Mesenchymal stem cell (in vitro differentiated cells and primary cell): ENCODE data around the gene CHRM2.

Experiments used
- DNase-seq: peaks from one replicate; pipeline ENCODE4 v3.0.0-alpha.2; 2013
- H2AFZ ChIP-seq: one replicate; pipeline ENCODE4 v1.6.1; 2013; ENCODE audit warnings: low read depth, mild to moderate bottlenecking, control low read depth, inconsistent platforms, low read length, moderate library complexity
- H2AK5ac ChIP-seq: 2 replicates; pipeline ENCODE4 v1.6.1; 2013; ENCODE audit warnings: low read length, moderate library complexity, mild to moderate bottlenecking, inconsistent platforms; ENCODE audit not compliant: severe bottlenecking
- H2BK120ac ChIP-seq: one replicate; pipeline ENCODE4 v1.6.1; 2013; ENCODE audit warnings: low read depth, mild to moderate bottlenecking, inconsistent platforms, low read length, moderate library complexity
- H2BK12ac ChIP-seq, 2 experiments: one replicate each; pipeline ENCODE4 v1.6.1; 2013; ENCODE audit warnings: inconsistent platforms in 2 of 2, low read length in 2 of 2, mild to moderate bottlenecking in 2 of 2, moderate library complexity in 2 of 2, control low read depth in 1 of 2
- H2BK15ac ChIP-seq: one replicate; pipeline ENCODE4 v1.6.1; 2013; ENCODE audit warnings: mild to moderate bottlenecking, low read depth, inconsistent platforms; ENCODE audit not compliant: poor library complexity, severe bottlenecking
- H2BK5ac ChIP-seq: 2 replicates; pipeline ENCODE4 v1.6.1; 2013; ENCODE audit warnings: low read depth, mild to moderate bottlenecking, low read length, control low read depth, inconsistent platforms; ENCODE audit not compliant: poor library complexity, severe bottlenecking
- H3K14ac ChIP-seq, 2 experiments: one replicate each; pipeline ENCODE4 v1.6.1; 2013; ENCODE audit warnings: inconsistent platforms in 2 of 2, low read length in 2 of 2, control low read depth in 1 of 2, mild to moderate bottlenecking in 1 of 2, moderate library complexity in 1 of 2
- H3K18ac ChIP-seq, 2 experiments: one replicate each; pipeline ENCODE4 v1.6.1; 2013; ENCODE audit warnings: inconsistent platforms in 2 of 2, low read length in 2 of 2, control low read depth in 1 of 2, low read depth in 1 of 2, mild to moderate bottlenecking in 1 of 2
- H3K23ac ChIP-seq, 2 experiments: one replicate each; pipeline ENCODE4 v1.6.1; 2013; ENCODE audit warnings: inconsistent platforms in 2 of 2, low read length in 2 of 2, mild to moderate bottlenecking in 2 of 2, moderate library complexity in 2 of 2, control low read depth in 1 of 2
- H3K27ac ChIP-seq: 2 replicates; pipeline ENCODE4 v1.5.1; 2013; ENCODE audit warnings: mild to moderate bottlenecking, moderate library complexity, low read length, control low read depth, inconsistent platforms; ENCODE audit not compliant: poor library complexity, severe bottlenecking
- H3K27me3 ChIP-seq, 2 experiments: 2 replicates each; pipeline versions ENCODE4 v1.6.1 to v1.7.0; 2013; ENCODE audit warnings: low read length in 2 of 2, mild to moderate bottlenecking in 2 of 2, moderate library complexity in 2 of 2, control low read depth in 1 of 2, inconsistent platforms in 1 of 2; ENCODE audit not compliant: control insufficient read depth in 1 of 2, insufficient read depth in 1 of 2
- H3K36me3 ChIP-seq, 2 experiments: 2 replicates each; pipeline versions ENCODE4 v1.6.1 to v1.7.0; 2013; ENCODE audit warnings: low read length in 2 of 2, control low read depth in 1 of 2, inconsistent platforms in 1 of 2, low read depth in 1 of 2, mild to moderate bottlenecking in 1 of 2; ENCODE audit not compliant: insufficient read depth in 2 of 2, control insufficient read depth in 1 of 2
- H3K4ac ChIP-seq, 2 experiments: one replicate each; pipeline ENCODE4 v1.6.1; 2013; ENCODE audit warnings: inconsistent platforms in 2 of 2, low read length in 2 of 2, mild to moderate bottlenecking in 2 of 2, moderate library complexity in 2 of 2, control low read depth in 1 of 2, low read depth in 1 of 2
- H3K4me1 ChIP-seq: 2 replicates; pipeline ENCODE4 v1.6.1; 2013; ENCODE audit warnings: low read depth, low read length, control low read depth; ENCODE audit not compliant: control insufficient read depth, insufficient read depth
- H3K4me2 ChIP-seq: 2 replicates; pipeline ENCODE4 v1.6.1; 2013; ENCODE audit warnings: low read length, mild to moderate bottlenecking, inconsistent platforms; ENCODE audit not compliant: poor library complexity, severe bottlenecking
- H3K4me3 ChIP-seq, 2 experiments: 2 replicates each; pipeline versions ENCODE4 v1.5.1 to v1.7.0; 2013; ENCODE audit warnings: low read length in 2 of 2, mild to moderate bottlenecking in 2 of 2, control low read depth in 1 of 2, low read depth in 1 of 2; ENCODE audit not compliant: insufficient read depth in 1 of 2
- H3K79me1 ChIP-seq: replicated peaks from 2 replicates; pipeline ENCODE4 v1.6.1; 2013; ENCODE audit warnings: mild to moderate bottlenecking, control low read depth, low read length, inconsistent platforms; ENCODE audit not compliant: poor library complexity, severe bottlenecking
- H3K9ac ChIP-seq: 2 replicates; pipeline ENCODE4 v1.7.0; 2013; ENCODE audit warnings: mild to moderate bottlenecking, low read length, moderate library complexity
- H3K9me3 ChIP-seq: 2 replicates; pipeline ENCODE4 v1.7.0; 2013; ENCODE audit warnings: mild to moderate bottlenecking, low read length; ENCODE audit not compliant: control insufficient read depth
- H4K8ac ChIP-seq: one replicate; pipeline ENCODE4 v1.6.1; 2013; ENCODE audit warnings: inconsistent platforms, mild to moderate bottlenecking, low read length, moderate library complexity
- H4K91ac ChIP-seq: one replicate; pipeline ENCODE4 v1.6.1; 2013; ENCODE audit warnings: mild to moderate bottlenecking, low read length, inconsistent platforms
- WGBS: methylation state at CpG from one replicate; pipeline ENCODE4 v1.1.7; 2013; ENCODE audit warnings: mixed read lengths; 5-methylcytosine and 5-hydroxymethylcytosine counted together

CHRM2 gene

DNA sequence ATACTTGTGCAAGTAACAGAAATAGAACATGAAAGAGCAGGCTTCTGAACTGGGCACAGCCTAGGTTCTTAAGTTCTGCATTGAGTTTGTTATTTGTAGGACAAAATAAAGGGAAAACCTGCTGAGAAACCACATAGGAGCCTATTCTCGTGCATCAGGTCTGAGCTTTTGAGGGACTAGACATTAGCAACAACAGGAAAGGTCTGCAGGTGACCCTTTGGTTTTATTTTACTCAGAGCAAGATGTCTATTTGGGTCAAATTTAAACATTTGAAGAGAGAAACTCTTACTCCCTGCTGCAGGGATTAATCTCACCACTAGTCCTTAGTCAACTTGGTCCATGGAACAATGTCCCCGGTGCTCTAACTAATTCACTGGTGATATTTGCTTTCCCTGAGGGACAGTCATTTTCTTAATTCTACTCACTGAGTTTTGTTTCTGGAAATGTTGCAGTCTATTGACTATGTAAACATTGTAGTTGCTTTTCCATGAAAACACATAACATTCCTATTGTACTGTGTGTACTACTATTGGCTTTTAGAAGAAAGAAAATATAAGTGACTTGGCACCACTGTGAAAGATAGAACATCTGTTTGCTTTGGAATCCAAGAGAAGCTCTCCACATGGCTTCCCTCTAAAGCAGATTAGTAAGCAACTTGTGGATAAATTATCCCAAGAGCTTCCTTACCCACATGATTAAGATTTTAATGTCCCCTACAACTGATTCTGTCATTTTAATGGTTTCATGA lies 108.2 kb downstream of the CHRM2 start:
- H3K14ac ChIP-seq, result no peak overlapping the region
- no peak overlapping the region for H3K4me2 ChIP-seq
- H3K23ac ChIP-seq, result no peak overlapping the region
- H3K4ac ChIP-seq, result no peak overlapping the region
- H4K91ac ChIP-seq, result no peak overlapping the region
- no peak overlapping the region for H2BK120ac ChIP-seq
- H2AFZ ChIP-seq, result no peak overlapping the region
- peak; percentile 31 for DNase-seq
- no peaks in the 10 kb centered on the region for H3K9me3 ChIP-seq
- no peak overlapping the region for H3K4me3 ChIP-seq
- H4K8ac ChIP-seq, result no peak overlapping the region
- no peaks in the 10 kb centered on the region for H3K4me1 ChIP-seq
- no peaks in the 10 kb centered on the region for H3K27me3 ChIP-seq
- no peak overlapping the region for H2BK12ac ChIP-seq
- H2BK5ac ChIP-seq, result no peak overlapping the region
- H3K9ac ChIP-seq, result no peak overlapping the region
- H3K36me3 ChIP-seq, result no peaks in the 10 kb centered on the region
- H3K18ac ChIP-seq, result no peak overlapping the region
- H2BK15ac ChIP-seq, result no peak overlapping the region
- no peaks in the 10 kb centered on the region for H3K79me1 ChIP-seq
- no peak overlapping the region for H2AK5ac ChIP-seq
- WGBS, result 43% methylated on average over 1 of the region's 2 CpGs
- no peak overlapping the region for H3K27ac ChIP-seq

DNA sequence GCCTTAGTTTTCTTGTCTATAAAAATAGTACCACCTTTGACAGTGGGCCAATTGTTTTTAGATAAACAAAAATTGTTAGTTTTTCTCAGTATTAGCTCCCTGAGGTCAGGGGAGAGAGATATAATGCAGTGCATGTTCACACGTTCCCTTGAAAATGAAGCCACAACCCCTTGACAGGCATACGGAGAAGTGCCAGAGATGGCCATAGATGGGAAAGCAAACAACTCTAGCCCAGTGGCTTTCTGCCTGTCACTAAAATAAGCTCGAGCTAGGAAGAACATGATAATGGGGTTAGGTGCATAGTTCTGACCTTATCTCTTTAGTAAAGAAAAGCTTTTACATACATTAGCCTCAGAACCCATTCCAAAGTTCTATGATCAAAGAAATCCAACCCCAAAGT lies 124.9 kb downstream of the CHRM2 start:
- no peak overlapping the region for H2BK15ac ChIP-seq
- H3K23ac ChIP-seq, result no peak overlapping the region
- H3K4ac ChIP-seq, result no peak overlapping the region
- no peak overlapping the region for H3K4me3 ChIP-seq
- no peak overlapping the region for H2BK120ac ChIP-seq
- H3K14ac ChIP-seq, result no peak overlapping the region
- no peak overlapping the region for H2AK5ac ChIP-seq
- H3K79me1 ChIP-seq, result no peaks in the 10 kb centered on the region
- H3K36me3 ChIP-seq, result no peaks in the 10 kb centered on the region
- H3K27me3 ChIP-seq, result no peaks in the 10 kb centered on the region
- no peak for DNase-seq
- WGBS, result 62% methylated on average over 2 of the region's 3 CpGs
- H3K9me3 ChIP-seq, result no peaks in the 10 kb centered on the region
- H2AFZ ChIP-seq, result no peak overlapping the region
- no peak overlapping the region for H2BK5ac ChIP-seq
- H3K4me2 ChIP-seq, result no peak overlapping the region
- H4K8ac ChIP-seq, result no peak overlapping the region
- H3K27ac ChIP-seq, result no peak overlapping the region
- H4K91ac ChIP-seq, result no peak overlapping the region
- H3K9ac ChIP-seq, result no peak overlapping the region
- no peak overlapping the region for H2BK12ac ChIP-seq
- no peak overlapping the region for H3K18ac ChIP-seq
- H3K4me1 ChIP-seq, result no peaks in the 10 kb centered on the region

DNA sequence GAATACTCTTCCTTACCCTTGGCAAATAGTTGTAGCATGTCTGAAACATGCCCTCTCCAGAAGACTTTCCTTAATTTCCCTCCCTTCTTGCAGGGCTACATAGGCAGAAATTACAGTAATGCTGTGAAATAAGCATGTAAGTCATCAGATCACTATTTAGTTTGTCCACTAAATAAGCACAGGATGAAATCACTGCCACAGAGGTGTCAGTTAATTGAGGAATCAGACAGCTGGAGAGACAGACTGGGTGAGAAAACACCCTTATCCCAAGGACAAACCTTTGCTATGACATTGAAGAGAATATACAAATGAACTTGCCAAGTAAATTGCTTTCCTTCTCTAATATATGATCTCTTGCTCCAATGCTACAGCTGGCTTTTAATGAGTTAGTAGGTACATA lies 129.3 kb downstream of the CHRM2 start:
- Histone ChIP-seq H3K14ac (no peak overlapping the region), H3K36me3 (no peaks in the 10 kb centered on the region), H2BK120ac (no peak overlapping the region), H2BK15ac (no peak overlapping the region), H3K4me1 (peaks cover 1% of the 10 kb centered on the region), H3K4me3 (no peak overlapping the region), H4K91ac (no peak overlapping the region), H3K9ac (no peak overlapping the region), H3K27ac (peak overlapping the region; percentile 14), H3K4ac (no peak overlapping the region), H2AFZ (no peak overlapping the region), H2BK5ac (no peak overlapping the region), H3K27me3 (no peaks in the 10 kb centered on the region), H3K4me2 (no peak overlapping the region), H3K23ac (no peak overlapping the region), H3K18ac (no peak overlapping the region), H4K8ac (no peak overlapping the region), H3K9me3 (no peaks in the 10 kb centered on the region), H2AK5ac (no peak overlapping the region), H3K79me1 (no peaks in the 10 kb centered on the region), H2BK12ac (no peak overlapping the region)
- DNase-seq, result peak; percentile 33

DNA sequence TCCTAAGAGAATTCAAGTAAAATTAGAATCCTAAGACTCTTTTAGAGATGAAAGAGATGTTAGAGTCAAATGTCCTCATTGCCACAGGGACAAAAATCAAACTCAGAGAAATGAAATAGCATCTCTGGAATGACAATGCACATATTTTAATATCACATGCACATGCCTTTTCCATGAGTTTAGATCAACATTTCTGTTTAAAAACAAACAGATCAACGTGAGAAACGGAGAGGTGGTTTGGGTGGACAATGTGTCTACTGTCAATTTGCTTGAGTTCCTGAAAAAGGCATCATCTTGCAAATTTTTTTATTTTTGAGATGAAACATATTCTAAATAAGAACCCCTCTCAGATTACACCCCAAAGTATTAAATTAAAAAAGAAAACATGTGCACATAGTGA lies 130.0 kb downstream of the CHRM2 start:
- Histone ChIP-seq H3K9me3 (no peaks in the 10 kb centered on the region), H4K8ac (no peak overlapping the region), H3K14ac (no peak overlapping the region), H3K4me3 (no peak overlapping the region), H3K18ac (no peak overlapping the region), H2BK12ac (no peak overlapping the region), H2BK5ac (no peak overlapping the region), H3K27ac (no peak overlapping the region), H3K9ac (no peak overlapping the region), H4K91ac (no peak overlapping the region), H2BK15ac (no peak overlapping the region), H2BK120ac (no peak overlapping the region), H3K4me2 (no peak overlapping the region), H3K4ac (no peak overlapping the region), H3K79me1 (no peaks in the 10 kb centered on the region), H3K23ac (no peak overlapping the region), H3K27me3 (no peaks in the 10 kb centered on the region), H3K4me1 (peaks cover 1% of the 10 kb centered on the region), H2AK5ac (no peak overlapping the region), H3K36me3 (no peaks in the 10 kb centered on the region), H2AFZ (no peak overlapping the region)
- no CpG with 5 or more reads among the region's 2 CpGs for WGBS
- peak; percentile 31 for DNase-seq
